Measurements from ENCODE around the gene KIF12.
"Not testable (repeated sequence)": the region's sequence is repeated elsewhere in the genome, so short reads cannot be mapped to it uniquely, and the experiment has no call there.

The KIF12 gene

DNA sequence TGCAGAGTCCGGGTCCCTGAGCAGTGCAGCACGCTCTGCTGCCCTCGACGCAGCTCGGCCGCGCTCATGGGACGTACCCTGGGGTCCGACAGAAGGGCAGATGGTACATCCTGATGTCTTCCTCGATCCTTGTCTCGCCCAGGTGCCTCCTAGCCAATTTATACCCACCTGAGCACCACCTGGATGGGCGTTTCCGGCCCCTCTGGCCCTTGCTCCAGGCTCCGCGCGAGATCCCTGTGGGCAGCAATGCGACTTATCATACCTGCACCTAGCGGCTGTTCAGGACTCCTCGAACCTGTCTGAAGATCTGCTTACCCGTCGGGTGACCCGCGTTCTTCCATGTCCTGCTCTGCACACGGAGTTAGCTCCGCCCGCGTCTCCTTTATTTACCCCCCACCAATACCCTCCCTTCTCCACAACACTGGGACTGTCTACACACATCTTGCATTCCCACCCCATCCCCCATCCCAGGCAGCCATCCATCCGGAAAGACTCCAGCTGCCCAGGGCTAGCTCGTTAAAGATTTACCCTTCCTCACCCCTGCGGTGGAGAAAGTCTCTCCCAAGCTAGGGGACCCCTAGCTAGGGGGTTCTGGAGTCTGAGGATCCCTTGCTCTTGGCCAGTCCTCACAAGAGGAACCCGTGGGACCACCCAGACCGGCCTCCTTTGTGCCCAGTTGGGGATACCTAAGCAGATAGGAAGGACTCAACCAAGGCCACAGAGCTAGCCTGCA, at the start of gene KIF12:
Gene KIF12 (minus strand): TSS at position 357 of the 733 bp plus-strand sequence. CDS start 16 bp downstream, at position 341.
- no peak for DNase-seq (ENCODE audit: low read depth, low spot score)

DNA sequence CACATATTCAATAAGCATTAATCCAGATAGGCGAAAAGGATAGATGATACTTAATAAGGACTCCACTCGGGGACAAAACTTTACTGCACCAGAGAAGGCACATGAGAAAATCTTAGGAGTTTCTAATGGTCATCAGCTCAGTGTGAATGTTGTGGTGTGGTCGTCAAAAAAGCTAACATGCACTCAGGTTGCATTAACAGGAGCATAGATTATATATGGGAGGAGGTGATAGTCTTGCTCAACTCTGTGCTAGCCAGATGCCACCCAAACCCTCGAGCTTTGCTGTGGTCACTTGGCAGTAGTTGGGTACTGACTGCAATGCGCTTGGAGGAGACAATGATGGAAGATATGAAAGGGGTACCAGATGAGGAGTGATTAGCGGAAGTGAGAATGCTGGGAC, 47.6 kb upstream of the KIF12 start:
- no peak for DNase-seq (ENCODE audit: low read depth, low spot score)

- no peak for DNase-seq (ENCODE audit: low read depth, low spot score)
These were observed 44.1 kb upstream of the KIF12 start for GRCh38 chr9:114143234-114143633.

DNA sequence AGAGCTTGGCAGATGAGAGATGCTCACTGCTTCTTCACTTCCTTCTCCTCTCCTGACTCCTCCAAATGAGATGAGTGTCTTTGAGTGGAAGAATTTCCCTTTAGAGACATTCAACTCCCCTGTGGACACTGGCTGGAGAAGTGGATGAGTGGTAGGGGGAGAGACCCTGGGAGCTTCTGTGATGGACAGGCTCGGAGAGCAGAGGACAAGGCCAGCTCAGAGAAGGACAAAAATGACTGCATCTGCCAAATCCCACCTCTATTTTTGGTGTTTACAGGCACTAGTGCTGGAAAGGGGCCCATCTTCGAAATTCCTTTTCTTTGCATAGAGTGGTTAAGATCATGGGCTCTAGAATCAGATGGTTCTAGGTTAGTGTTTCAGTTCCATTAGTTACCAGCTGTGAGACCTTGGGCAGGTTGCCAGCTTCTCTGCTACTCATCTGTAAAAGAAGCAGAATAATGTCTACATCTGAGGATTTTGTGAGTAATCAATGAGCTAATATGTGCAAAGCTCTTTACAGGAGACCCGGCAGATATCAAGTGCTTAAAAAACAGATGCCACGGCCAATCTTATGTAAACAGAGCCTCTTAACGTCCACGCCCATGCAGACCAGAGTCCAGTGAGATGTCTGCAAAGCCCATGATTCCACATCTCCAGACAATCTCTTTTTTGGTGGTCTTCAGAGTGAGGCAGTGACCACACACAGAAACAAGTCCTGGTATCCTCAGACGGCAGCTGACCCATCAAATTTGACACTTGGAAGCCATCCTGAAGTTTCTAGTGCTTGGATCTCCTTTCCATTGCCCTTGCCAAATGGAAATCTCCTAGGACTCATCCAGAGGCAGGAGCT, 42.7 kb upstream of the KIF12 start:
- no peak for DNase-seq (ENCODE audit: low read depth, low spot score)

DNA sequence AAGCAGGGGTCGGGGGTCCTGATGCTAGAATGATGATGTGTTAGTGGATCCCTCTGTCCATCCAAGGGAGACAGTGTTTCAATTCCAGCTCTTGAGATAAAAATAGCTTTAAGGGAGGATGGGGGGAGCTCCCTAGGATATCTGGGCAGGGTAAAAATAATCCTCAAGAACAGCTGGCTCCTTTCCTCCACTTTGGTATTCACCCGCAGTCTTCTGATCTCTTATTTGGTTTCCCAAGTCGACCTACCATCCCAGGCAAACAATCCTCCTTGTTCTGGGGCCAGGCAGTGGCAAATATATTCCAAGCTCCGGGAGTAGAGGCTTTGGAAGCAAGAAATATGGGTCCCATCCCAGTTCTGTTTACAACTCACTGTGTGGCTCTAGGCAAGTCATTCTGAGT, 41.8 kb upstream of the KIF12 start:
- no peak for DNase-seq (ENCODE audit: low read depth, low spot score)

DNA sequence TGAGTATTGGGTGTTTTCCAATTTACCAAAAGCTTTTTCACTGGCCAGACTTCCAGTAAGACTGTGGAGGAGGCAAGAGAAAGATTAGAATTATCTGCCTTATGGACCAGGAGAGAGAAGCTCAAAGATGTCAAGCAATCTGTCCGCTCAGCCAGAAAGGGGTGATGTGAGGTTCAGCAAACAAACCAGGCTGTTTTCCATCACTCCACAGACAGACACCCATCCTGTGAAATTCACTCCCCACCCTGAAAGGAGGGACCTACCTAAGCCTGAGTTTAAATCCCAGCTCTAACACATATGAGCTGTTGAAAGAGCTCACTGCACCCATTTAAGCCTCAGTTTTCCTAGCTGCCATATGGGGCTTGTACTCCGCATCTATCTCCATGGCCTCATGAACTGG, 41.3 kb upstream of the KIF12 start:
- DNase-seq (ENCODE audit: low read depth, low spot score), result no peak

- no peak for DNase-seq (ENCODE audit: low read depth, low spot score)
These were observed 40.0 kb upstream of the KIF12 start for GRCh38 chr9:114139071-114139470.

DNA sequence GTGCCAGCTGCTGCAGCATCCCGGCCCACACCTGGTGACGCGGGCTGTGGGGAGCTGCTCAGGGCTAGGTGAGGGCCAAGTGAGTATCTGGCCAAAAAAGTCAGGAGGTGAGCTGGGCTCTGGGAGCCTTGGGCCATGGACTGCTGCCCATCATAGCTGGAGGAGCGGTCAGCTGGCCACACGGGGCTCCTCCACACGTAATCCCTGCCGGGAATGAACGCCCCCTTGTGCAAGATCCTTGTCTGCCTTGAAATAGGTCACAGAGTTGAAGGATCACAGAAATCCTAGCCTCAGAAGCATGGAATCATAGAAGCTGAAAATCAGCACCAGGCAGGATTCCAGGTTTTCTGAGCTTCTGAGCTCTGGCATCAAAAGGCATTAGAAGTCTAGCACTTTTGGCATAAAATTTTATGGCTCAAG, 39.5 kb upstream of the KIF12 start:
- DNase-seq (ENCODE audit: low read depth, low spot score), result no peak

DNA sequence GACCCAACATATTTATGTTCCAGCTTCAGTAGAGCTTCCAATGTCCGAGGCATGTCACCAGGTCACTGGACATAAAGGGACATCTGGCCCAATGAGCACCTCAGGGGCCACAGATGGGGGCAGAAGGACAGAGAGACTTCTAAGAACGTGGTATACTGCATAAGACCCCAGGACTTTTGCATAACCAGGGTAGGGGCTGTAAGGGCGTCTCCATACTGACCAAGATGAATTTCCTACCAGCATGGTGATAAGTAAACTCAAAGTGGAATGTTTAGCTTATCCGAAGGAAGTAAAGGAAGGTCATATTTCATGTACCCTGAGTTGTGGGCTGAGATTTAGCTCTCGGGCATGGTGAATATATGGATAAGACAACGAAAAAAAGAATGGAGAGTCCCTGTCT, 38.7 kb upstream of the KIF12 start:
- no peak for DNase-seq (ENCODE audit: low read depth, low spot score)

DNA sequence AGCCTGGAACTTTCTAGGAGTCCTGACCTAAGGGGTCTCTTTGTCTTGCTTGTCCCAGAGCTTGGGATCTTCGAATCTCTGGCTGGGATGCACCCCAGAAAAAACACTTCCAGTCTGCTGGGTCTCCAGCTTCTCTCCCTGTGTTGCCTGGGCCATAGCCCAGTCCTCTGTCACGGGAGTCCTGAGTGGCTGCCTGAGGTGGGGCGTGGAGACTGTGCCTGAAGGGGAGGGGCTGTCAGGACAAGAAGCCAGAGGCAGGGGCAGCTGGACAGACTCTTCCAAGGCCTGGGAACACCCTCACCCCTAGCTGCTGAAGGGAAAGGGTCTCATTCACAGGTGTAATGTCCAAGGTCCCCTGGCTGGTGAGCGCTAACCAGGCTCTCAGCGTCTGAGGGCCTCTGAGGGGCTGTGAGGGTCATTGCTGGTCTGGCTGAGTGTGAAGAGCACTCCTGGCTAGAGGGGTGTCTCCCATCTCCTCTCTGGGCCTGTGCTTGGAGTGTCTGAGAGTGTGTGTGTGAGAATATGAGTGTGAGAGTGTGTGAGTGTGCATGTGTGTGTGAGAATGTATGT, 35.8 kb upstream of the KIF12 start:
- DNase-seq (ENCODE audit: low read depth, low spot score), result no peak

DNA sequence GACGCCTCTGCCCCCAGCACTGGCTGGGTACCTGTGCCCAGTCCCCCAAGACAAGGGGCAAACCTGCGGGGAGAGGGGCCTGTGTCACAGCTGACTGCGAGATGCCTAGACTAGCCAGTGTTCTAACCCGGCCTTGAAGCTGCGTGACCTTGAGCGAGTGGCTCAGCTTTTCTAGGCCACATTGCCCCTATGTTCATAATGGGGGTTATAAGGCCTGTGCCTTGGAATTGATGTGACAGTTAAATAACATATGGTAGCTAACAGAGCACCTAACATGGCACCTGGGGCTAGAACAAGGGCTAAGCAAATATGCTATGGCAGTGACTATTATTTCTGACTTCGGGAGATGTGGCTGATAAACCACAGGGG, 33.4 kb upstream of the KIF12 start:
- no peak for DNase-seq (ENCODE audit: low read depth, low spot score)

DNA sequence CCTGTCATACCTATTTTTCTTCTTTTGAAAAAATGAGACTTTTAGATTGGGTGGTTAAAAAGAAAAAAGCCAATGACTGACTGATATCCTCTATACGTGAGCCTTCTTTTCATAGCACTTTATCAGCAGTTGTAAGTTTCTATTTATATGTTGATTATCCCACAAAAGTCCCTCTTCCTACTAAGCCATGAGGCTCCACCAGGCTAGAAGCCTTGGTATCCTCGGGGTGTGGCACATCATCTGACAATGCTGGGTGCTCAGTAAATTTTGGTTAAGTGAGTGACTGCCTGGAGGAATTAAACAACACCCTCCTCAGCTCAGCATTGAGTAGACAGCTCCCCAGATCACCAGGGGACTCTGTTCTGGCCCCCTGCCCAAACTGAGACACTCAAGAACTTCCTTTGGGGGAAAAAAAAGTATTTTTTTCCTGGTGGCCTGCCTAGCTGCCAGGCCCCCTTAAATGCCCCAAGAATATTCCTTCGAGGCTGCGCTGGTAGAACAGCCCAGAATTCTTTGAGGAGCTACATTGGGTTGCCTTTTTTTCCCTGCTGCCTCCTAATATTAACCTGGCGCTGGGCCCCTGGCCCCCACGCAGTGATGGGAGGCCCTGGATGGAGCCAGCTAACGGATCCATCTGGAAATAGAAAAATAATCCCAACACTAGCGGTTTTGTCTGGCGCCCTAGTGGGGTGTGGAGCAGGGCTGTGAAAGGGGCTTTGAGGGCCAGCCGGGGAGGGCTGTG, 32.9 kb upstream of the KIF12 start:
- no peak for DNase-seq (ENCODE audit: low read depth, low spot score)

- no peak for DNase-seq (ENCODE audit: low read depth, low spot score)
These were observed 31.7 kb upstream of the KIF12 start for GRCh38 chr9:114130624-114131277.

DNA sequence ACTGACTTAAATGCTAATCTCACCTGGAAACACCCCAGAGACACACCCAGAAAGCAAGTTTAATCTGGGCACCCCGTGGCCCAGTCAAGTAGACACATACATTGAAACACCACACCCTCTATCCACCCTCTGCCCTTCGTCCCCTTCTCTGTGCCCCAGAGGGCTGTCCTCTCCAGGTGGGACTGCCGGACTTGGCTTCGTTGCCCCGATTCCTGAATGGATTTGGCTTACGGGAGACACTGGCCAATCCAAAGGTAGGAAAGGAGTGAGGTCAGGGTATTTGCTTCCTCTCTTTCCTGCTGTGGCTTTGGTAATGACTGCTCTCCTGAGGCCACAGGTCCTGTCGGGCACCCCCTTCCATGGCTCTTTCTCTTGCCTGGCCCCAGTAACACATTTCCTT, 31.0 kb upstream of the KIF12 start:
- no peak for DNase-seq (ENCODE audit: low read depth, low spot score)

DNA sequence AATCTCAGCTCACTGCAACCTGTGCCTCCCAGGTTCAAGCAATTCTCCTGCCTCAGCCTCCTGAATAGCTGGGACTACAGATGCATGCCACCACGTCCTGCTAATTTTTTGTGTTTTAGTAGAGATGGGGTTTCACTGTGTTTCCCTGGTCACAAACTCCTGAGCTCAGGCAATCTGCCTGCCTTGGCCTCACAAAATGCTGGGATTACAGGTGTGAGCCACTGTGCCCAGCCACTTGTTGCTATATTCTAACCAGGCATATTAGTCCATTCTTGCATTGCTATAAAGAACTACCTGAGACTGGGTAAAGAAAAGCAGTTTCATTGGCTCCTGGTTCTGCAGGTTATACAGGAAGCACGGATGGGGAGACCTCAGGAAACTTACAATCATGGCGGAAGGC, 29.7 kb upstream of the KIF12 start:
- DNase-seq (ENCODE audit: low read depth, low spot score), result not testable (repeated sequence)

- no peak for DNase-seq (ENCODE audit: low read depth, low spot score)
These were observed 27.4 kb upstream of the KIF12 start for GRCh38 chr9:114126247-114127060.

- no peak for DNase-seq (ENCODE audit: low read depth, low spot score)
These were observed 26.5 kb upstream of the KIF12 start for GRCh38 chr9:114125476-114126013.

DNA sequence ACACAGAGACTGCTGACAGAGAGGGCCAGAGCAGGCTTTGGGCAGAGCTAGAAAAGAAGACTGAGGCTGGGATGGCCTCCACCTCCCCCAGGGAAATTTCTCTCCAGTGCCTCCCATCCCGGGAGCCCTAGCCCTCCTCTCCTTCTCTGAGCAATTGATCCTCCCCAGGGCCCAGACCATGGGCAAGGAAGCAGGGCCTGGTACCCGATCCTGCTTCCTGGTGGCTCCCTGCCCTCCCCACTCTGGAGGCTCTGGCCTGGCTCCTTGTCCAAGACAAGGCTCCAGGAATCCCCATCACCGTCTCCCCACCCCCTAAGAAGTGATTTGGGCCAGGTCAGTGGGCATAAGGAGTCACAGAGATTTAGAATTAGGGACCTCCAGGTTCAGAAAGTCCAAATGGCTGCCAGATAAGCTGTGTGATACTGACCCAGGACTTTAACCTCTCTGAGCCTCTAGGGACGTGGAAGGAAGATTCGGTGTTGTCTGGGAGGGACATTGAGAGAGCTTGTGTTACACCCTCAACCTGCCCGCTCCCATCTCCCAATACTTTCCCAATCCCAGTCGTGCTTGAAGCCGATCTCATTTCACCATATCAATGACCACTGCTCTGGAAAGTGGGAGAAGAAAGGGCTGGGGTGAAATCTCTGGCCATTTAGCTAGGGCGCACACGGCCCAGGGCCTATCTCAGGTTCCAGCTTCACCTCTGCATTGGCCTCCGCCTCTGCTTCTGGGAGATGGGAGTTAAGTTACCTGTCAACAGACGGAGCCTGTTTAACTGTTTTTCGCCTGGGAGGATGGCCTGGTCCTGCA, 25.8 kb upstream of the KIF12 start:
- no peak for DNase-seq (ENCODE audit: low read depth, low spot score)

DNA sequence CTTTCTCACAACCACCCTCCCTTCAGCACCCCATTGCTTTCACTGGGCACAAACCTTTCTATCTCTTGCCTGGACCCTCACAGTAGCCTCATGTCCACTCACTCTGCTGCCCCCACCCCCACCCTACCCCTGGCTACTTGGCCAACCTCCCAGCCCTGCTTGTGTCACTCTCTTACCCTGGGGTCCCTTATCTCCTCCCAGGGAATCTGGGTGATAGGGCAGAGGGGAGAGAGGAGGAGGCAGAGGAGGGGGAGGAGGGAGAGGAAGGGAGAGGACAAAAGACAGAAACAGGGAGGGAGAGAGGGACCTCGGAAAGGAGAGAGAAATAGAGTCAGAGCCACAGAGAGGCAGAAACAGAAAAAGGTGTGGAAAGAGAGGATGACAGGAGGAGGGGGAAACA, 25.0 kb upstream of the KIF12 start:
- no peak for DNase-seq (ENCODE audit: low read depth, low spot score)

All from activated CD4-positive, CD25-positive, alpha-beta regulatory T cell treated with anti-CD3 and anti-CD28 coated beads, Interleukin-2, amount 50 U/mL, for 16 hours (primary cell).